Left cardiac atrium (tissue), 4 donors: ENCODE data around the gene CORO1C. TPM values are rescaled to one million over a fixed set of nuclear protein-coding genes. Genes with fewer than 3 reads are reported as not detected.
"Not testable (repeated sequence)": the region's sequence is repeated elsewhere in the genome, so short reads cannot be mapped to it uniquely, and the experiment has no call there.

Source experiments
- ATAC-seq, 2 donors: fragments of 200-7000 bp; cut with Tn5 transposase; one replicate each; pipeline ENCODE4 v1.9.1; 2020; ENCODE audit warnings: mild to moderate bottlenecking in 2 of 2, moderate library complexity in 2 of 2
- DNase-seq: peaks from one replicate; pipeline ENCODE4 v3.0.0-alpha.2; 2020
- intact Hi-C, 2 donors: fragments of 100-400 bp; cut with DNase I; formaldehyde crosslinking; loops; one replicate each; pipeline versions ENCODE4 v1.14.1 to v1.15.1; 2022 to 2023
- total RNA-seq, 2 donors: library from RNA; stranded (reverse); fragmentation: NEBNext Ultra II Directional; extraction: Animal tissue kit (Norgen Biotek cat#: 25700); gene quantifications; one replicate each; pipeline ENCODE4 v1.2.1, GENCODE V29; 2021
- donor health status: DM: no; HTN: yes; CAD: no.
- donor health status: DM: no; HTN: yes; CAD: no; lungs with severe emphysema.
- donor health status: DM: yes; HTN: yes; CAD: no.
- donor health status: Dilated cardiomyopathy.

CORO1C gene
- total RNA-seq, 2 donors from 2014 or later = 95.0 to 109 TPM

DNA sequence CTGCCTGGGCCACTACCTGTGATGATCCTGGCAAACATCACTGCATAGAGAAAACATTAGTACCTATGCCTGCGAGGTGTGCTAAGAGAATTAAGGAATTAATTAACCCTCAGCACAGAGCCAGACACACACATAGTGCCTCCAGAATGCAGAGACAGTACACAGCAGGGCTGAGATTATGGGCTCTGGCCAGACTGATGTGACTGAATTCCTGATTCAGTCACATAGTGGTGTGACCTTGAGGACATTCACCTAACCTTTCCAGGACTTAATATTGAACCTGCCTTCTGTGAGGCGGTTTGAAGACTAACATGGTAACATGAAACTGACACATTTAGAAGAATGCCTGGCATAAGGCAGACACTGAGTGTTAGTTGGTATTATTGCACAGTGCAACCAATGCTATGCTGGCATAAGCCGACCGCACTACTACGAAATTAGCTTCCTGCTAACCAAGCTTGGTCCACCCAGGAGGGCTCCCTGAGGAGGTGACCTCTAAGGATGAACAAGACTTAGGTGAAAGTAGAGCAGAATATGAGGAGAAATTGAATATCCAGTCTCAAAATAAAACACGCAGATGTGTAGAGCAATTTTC lies 65.6 kb downstream of the CORO1C start:
- ATAC-seq = peak; percentile 16 to 24
- intact Hi-C loops = loop anchor here (2.0 to 10.0 kb wide), 4 partner anchors 67 to 189 kb away; partner anchors contain the start of genes CORO1C (in 1 of the 2) and SSH1 (in 1 of the 2)
- DNase-seq = no peak

DNA sequence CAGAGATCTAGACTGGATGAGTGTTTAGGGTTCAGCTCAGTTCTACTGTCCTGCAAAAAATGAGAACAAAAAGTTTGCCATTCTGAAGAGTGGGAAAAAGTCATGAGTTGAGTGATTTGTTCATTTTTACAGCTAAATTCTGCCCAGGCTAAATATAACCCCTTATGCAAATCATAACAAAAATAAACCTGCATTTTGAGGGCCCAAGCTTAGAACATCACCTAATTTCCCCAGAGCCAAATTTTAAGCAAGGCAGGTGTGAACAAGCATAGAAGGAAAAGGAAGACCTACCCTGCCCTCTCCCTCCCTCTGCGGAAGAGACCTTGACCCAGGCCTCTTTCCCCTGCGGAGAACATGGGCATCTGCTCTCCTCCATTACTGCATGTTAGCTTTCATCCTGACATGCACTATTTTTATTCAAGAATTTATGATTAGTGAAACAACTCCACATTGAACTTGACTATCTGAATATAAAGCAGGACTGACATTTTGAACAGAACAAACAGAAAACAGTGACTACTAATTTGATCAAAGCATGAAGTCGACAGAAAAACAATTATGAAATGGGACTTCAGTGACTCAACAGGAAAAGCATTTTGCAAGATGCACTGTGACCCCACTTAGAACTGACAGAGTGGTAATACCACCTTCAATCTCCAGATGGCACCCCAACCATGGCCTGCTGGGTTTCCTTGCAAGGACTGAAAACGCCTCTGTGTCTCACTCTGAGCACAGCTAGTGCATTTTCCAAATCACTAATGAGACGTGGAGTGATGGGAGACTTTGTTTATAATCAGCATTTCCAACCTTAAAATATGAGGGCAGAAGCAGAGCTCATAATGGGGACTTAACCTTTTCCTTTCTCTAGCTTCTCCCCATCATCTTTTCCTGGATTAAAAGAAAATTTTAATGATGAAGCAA lies 66.7 kb downstream of the CORO1C start:
- intact Hi-C loops = loop anchor here (2.0 to 10.0 kb wide), 5 partner anchors 68 to 288 kb away; partner anchors contain the start of genes CORO1C (in 1 of the 2) and SSH1 (in 1 of the 2)
- DNase-seq (peak; percentile 85), ATAC-seq (peak; percentile 94)

DNA sequence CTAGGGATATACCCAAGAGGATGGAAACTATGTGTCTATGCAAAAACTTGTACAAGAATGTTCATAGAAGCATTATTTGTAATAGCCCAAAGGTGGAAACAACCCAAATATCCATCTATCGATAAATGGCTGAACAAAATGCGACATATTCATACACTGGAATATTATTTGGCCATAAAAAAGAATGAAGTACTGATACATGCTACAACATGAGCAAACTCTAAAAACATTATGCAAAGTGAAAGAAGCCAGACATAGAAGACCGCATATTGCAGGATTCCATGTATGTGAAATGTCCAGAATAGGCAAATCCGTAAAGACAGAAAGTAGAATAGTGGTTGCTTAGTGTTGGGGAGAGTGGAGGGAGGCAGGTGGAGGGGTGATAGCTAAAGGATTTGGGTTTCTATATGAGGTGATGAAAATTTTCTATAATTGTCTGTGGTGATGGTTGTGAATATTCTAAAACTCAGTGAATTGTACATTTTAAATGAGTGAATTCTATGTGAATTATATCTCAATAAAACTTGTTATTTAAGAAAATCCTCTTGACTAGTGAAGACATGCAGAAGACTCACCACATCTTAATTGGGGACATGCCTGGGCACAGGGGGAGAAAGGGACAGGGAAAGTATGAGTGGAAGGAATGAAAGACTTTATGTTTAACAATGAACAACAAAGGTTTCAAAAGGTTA lies 67.8 kb downstream of the CORO1C start:
- intact Hi-C loops = loop anchor here (2.0 to 10.0 kb wide), 3 partner anchors 139 to 289 kb away; partner anchors contain the start of gene SSH1 (in 1 of the 2)
- DNase-seq (no peak), ATAC-seq (no peak)

DNA sequence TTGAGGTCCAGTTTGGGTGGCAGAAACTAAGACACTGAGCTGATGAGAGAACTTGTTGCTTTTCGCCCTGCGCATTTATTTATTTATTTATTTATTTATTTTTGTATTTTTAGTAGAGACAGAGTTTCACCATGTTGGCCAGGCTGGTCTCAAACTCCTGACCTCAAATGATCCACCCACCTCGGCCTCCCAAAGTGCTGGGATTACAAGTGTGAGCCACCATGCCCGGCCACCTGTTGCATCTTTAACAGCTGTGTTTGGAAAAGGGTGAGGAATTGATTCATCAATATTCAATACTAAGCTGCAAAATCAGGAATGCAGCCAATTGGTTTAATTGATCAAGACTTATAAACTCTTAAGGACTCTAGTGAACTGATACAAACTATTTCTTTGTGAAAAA lies 73.2 kb downstream of the CORO1C start:
- DNase-seq, intact Hi-C loops, ATAC-seq: not testable (repeated sequence)

DNA sequence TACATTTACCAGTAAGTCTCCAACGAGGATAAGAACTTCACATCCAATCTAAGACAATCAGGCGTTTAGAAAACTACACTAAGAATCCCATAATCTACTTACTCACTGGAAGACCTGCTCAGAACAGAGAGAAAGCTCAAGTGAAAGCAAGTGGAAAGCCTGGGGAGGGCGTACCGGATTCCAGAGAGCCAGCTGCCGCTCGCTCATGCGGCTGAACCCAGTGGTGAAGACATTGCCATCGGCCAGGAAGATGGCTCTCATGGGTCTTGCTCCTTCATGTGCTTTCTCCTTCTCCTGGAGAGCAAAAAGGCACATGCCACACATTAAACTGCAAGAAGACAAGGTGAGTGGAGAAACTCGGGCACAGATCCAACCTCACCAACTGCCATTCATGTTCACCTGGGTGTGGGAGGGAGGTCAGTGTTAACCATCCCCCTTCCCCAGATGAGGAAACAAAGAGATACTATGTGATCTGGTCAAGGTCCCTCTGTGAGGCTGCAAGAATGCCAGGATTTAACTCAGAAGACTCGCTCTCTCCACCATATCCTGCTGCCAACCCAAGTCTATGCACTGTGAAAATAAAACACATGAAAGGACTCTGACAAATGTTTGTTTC lies 74.1 kb downstream of the CORO1C start:
- no peak for ATAC-seq
- no peak for DNase-seq
- intact Hi-C loops = no loop called here

DNA sequence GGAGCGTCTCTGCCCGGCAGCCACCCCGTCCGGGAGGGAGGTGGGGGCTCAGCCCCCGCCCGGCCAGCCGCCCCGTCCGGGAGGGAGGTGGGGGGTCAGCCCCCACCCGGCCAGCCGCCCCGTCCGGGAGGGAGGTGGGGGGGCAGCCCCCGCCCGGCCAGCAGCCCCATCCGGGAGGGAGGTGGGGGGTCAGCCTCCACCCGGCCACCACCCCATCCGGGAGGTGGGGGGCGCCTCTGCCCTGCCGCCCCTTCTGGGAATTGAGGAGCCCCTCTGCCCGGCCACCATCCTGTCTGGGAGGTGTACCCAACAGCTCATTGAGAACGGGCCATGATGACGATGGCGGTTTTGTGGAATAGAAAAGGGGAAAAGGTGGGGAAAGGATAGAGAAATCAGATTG lies 75.1 kb downstream of the CORO1C start:
- intact Hi-C loops, DNase-seq, ATAC-seq: not testable (repeated sequence)

DNA sequence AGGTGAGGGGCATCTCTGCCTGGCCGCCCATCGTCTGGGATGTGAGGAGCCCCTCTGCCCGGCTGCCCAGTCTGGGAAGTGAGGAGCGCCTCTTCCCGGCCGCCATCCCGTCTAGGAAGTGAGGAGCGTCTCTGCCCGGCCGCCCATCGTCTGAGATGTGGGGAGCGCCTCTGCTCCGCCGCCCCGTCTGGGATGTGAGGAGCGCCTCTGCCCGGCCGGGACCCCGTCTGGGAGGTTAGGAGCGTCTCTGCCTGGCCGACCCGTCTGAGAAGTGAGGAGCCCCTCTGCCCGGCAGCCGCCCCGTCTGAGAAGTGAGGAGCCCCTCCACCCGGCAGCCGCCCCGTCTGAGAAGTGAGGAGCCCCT lies 75.5 kb downstream of the CORO1C start:
- ATAC-seq, intact Hi-C loops, DNase-seq: not testable (repeated sequence)

DNA sequence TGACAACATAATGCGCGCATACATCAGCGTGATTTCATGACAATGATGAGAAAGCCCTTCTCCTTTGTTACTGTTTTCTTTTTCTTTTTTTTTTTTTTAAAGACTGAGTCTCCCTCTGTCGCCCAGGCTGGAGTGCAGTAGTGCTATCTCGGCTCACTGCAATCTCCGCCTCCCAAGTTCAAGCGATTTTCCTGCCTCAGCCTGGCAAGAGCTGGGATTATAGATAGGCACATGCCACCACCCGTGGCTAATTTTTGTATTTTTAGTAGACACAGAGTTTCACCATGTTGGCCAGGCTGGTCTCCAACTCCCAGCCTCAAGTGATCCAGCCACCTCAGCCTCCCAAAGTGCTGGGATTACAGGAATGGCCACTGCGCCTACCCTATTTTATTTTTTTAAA lies 76.7 kb downstream of the CORO1C start:
- DNase-seq, intact Hi-C loops: not testable (repeated sequence)
- peak; percentile 58 to 68 for ATAC-seq

DNA sequence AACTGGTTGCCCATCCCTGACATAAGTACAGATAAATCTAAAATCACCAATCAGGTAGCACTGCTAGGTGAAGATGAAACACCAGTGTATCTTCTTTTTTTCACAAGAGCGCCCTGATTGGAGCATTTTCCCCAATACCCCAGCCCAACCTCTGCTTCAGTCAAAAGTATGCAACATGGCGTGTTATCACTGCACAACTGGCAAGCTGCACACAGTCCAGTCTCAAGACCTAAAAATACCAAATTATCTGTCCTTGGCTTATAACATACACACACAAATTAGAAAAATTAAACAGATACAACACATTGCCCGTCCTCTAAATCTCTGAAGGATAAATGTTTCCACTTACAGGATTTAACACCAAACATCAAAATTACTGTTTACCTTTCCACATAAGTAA lies 77.4 kb downstream of the CORO1C start:
- intact Hi-C loops = no loop called here
- no peak for DNase-seq
- peak; percentile 52 to 79 for ATAC-seq

DNA sequence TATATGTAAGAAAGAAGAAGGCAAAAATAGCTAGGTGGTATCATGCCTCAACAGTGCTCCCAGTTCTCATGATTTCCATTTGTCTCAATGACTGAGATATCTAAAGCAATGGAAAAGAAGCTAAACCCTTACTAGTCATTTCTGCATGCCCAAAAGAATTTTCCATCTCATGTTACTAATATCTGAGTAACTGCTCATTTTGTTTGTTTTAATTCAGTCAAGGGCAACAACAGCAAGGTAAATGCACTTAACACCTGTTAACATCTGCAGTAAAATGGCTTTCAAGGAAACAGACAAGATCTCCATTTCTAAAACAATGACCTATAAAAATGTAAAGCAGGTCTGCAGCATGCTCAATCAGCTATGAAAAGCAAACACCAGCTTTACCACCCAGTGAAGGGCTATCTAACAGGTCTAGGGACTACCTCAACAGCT lies 78.2 kb downstream of the CORO1C start:
- DNase-seq (no peak), ATAC-seq (no peak)
- intact Hi-C loops = no loop called here

DNA sequence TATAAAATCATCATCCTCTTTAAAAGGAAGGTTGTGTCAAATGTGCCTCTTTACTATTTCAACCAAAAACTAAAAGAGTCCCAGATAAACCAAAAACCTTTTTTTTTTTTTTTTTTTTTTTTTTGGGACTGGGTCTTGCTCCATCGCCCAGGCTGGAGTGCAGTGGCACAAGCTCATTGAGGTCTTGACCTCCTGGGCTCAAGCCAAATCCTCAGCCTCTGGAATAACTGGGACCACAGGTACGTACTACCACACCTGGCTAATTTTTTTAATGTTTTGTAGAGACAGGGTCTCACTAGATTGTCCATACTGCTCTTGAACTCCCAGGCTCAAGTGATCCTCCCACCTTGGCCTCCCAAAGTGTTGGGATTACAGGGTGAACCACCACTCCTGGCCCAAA lies 81.2 kb downstream of the CORO1C start:
- ATAC-seq (no peak), DNase-seq (no peak)
- intact Hi-C loops = no loop called here

DNA sequence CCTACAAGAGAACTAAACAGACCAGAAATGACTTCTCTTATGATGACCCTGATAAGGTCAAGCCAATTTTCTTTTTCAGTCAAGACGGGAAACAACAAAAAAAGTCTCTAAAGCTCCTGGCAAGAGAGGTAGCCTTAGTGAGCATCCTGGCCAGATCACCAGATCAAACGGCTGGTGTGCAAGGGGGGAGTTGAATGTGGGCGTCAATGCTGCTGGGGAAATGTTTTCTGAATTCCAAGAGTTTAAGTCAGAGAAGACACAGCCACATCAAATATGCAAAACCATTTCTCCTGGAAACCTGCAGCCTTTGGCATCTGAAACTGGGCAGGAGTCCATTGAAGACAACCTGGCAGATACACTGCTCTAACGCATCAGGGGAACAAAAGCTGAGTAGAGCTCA lies 81.6 kb downstream of the CORO1C start:
- peak; percentile 10 to 60 for ATAC-seq
- no peak for DNase-seq
- intact Hi-C loops = no loop called here

DNA sequence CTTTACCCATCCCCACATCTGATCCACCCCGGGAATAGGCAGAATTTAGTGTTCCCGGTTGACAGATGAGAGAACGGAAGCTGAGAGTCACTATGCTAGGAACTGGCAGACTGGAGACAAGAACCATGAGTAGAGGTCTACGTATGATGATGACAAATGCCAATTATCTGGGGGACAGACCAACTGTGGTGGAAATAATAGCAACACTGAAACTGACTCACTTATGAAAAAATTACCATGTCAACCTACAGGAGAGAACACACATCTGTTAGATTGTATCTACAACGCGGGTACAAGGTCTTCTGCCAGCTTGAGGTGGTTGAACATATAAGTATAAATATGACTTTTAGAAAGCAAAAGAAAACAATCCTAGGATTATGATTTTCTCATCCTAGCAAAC lies 82.2 kb downstream of the CORO1C start:
- ATAC-seq (no peak), DNase-seq (no peak)
- intact Hi-C loops = no loop called here

DNA sequence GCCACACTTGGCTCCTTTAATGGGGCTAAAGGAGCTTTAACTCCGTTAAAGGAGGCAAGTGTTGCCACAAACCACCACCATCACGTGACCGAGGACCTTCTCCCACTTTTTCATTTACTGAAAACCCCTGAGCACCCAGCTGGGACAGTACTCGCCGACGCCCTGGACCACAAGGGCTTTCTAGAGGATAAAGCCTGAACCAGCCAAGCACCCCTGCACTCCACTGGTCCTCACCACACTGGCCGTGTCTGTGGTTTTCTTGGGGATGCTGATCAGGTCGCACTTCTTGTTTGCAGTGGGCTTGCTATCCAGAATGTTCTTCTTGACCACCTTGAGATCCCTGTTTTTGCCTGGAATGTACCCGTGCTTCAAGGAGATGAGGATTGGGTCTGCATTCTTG lies 82.9 kb downstream of the CORO1C start:
- intact Hi-C loops = no loop called here
- ATAC-seq = no peak
- no peak for DNase-seq

DNA sequence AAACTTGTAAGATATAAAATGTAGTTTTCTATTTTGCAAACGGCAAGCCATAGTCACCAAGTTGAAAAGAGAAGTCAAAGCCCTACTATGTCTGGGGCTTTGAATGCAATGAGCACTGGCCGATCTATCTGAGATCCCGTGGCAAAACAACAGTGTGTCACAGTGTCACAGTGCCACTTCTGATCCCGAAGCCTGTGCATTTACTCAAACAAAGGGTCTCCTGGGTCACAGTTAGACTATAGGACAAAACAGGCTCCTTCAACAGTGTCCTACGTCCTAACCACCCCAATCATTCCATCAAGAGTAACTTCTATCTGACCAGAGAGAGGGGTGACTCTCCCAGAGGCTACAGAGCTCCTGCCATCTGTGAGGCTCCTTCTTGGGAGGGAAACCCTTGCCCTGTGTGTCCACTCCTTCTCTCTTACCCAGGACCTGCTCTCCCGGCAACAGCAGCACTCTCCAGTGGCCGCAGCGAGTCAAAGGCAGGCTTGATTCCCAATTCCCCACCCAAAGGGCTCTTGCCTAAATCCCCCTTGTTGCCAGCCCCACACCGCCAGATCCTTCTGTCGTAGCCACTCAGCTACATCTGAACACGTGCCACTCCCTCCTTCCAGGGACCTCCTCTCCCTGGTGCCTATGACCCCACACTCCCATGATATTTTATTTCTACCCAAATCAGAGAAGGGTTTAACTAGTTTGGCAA lies 83.6 kb downstream of the CORO1C start:
- no peak for DNase-seq
- no peak for ATAC-seq
- intact Hi-C loops = no loop called here

DNA sequence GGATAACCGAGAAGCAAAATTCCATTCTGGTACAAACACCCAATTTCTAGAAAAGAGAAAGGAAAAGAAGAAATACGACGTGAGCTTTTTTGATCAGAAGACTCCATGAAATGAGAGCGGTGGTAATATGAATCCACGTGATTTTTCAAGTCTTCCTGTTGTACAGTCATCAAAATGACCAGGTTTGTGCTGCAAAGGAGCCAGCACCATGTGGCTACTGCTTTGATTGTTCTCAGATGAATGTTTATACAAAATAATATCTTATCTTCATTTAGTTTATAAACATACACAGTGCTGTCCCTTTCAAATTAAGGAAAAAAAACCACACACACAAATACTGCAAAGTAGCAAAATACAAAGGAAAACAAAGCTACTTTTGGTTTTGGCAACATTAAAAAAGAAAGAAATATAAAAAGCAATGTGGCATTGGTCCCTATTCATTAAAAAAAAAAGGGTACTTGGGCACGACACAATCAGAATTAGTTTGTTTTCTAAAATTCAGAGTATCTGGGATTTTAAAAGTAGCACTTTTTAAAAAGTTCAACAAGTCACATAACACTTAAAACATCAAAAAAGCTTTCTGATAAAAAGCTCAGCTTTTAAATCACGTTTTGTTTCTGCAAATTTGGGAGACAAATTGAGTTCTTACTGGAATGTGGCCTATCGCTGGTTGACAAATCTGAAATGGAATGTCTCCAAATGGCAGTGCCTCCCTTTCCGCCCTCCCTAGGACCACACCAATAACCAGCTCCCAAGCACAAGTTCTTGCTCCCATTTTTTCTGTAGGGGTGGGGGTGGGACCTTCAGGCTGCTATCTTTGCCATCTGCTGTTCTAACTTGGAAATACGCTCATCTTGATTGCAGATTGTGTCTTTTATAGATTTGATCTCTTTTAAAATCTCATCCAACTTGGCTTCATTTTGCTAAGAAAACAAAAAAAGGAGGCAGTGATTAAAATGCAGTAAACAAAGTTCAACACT lies 84.4 kb downstream of the CORO1C start:
- intact Hi-C loops = no loop called here
- no peak for ATAC-seq
- DNase-seq = no peak
